OCI-LY1 (cell line): ENCODE measurements around the gene CREB5.

Experiments
- EZH2 ChIP-seq: fragments of 200-600 bp; sonication (generic), shearing (Covaris generic); IDR thresholded peaks from 2 replicates; pipeline ENCODE4 v1.8.0; 2017; ENCODE audit warnings: borderline replicate concordance, mixed run types, mild to moderate bottlenecking, antibody characterized with exemption, low read length, moderate library complexity, mixed read lengths
- TF ChIP-seq, protein P1 (sequence below): fragments of 200-600 bp; sonication (generic), shearing (Covaris generic); IDR thresholded peaks from 2 replicates; pipeline ENCODE4 v1.5.1; 2017; ENCODE audit warnings: mild to moderate bottlenecking, antibody characterized with exemption, low read length, moderate library complexity, mixed read lengths

GRCh38 chr7:28392289-28392688, 20.0 kb upstream of the CREB5 start:
- TF ChIP-seq, protein P1, sequence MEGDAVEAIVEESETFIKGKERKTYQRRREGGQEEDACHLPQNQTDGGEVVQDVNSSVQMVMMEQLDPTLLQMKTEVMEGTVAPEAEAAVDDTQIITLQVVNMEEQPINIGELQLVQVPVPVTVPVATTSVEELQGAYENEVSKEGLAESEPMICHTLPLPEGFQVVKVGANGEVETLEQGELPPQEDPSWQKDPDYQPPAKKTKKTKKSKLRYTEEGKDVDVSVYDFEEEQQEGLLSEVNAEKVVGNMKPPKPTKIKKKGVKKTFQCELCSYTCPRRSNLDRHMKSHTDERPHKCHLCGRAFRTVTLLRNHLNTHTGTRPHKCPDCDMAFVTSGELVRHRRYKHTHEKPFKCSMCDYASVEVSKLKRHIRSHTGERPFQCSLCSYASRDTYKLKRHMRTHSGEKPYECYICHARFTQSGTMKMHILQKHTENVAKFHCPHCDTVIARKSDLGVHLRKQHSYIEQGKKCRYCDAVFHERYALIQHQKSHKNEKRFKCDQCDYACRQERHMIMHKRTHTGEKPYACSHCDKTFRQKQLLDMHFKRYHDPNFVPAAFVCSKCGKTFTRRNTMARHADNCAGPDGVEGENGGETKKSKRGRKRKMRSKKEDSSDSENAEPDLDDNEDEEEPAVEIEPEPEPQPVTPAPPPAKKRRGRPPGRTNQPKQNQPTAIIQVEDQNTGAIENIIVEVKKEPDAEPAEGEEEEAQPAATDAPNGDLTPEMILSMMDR = no peak
- no peak for TF ChIP-seq EZH2
